ENCODE results near the gene USH2A.

USH2A gene

DNA sequence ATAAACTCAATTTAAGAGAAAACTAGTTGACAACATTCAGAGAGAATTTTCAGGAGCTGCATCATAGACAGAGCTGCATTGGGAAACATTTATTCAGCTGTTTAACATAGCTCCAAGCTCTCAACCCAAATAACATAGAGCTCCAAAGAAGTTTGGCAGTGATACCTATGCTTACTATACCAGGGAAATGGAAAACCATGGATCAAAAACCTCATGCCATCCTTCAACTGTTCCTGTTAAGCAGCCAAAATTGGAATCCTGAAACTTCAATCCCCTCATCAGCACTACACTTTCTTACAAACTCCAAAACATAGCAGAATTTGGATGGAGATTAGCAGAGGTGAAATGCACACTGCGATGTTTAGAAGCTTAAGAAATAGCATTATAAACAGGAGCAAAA is 164.4 kb downstream of the USH2A start:
- DNase-seq, result no peak

- no peak for DNase-seq
Measured at GRCh38 chr1:216258386-216258785, 164.9 kb downstream of the USH2A start.

DNA sequence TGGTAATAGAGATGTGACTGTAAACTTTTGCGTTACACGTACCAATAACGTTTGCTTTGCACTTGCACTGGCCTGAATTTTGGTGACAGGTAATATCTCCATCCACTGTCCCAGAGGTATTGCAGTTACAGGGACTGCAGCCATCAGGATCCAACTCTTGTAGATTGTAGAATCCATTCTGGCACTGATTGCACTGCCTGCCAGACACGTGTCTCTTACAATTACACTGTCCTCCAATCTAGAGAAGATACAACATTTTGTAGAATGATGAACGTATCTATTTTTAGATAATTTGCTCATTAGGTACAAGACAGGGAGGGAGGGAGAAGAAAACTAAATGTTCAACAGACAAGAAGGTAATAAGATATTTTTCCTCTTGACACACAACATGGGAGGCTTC is 172.4 kb downstream of the USH2A start:
- DNase-seq, result no peak

DNA sequence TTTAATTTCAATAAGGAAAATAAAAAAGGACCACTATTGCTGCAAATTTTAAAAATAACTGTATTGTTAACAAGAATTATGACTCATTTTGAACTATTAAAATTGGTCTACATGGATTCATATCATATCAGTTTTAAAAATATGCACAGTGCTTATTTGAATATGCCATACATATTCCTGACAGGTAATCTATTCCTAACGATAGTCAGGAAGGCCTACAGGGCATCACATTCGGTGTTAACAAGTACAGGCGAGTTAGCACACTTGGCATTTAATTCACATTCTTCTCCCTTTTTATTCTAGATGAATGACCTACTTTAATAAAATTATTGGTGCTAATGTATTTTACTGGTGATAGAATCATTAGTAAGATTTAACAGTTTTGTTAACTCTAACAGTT is 174.6 kb downstream of the USH2A start:
- DNase-seq, result no peak

GRCh38 chr1:216247937-216248336 is 175.3 kb downstream of the USH2A start:
- DNase-seq, result no peak

GRCh38 chr1:216246577-216247203 is 176.6 kb downstream of the USH2A start:
- DNase-seq, result no peak

DNA sequence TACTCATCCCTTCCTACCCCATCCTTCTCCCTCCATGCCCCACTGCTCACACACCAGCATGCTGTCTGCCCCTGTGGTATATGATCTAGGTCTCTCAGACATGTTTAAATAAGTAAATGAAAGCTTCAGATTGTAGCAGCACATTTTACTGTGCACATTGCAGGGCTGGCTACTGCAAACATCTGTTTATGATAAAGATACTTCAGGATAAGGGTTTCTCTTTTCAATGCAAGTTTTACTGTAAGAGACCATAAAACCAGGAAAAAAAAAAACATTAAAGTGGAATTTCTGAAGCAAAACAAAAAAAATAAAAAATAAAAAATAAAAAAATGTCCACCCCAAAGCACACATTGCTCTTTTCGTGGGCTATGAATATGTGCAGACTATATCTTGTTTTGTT is 184.4 kb downstream of the USH2A start:
- DNase-seq, result no peak

DNA sequence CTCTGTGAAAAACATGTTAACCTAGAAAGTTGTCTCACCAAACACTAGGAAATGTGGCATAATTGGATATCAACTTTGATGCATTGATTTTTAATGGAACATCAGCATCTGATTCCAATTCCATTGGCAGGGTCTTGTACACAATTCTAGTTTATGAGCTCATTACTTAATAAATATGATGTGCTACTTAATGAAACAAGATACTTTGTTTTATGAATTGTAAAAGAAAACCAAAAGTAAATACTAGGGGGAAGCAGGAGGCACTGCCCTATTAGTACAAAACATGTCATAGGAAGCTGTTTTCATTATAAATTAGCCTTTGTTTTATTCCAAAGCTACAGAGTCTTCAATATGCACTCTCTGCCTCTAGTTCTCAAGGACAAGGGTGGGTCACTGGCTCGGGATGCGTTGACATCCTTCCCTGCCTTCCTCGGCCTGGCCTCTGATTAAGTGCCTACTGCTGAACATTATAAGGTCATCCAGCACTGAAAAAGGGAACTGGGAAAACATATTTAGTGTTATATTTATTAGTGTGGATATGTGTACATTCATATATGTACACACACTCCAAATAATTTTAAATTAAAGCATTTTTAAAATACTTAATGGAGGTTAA is 185.2 kb downstream of the USH2A start:
- no peak for DNase-seq

DNA sequence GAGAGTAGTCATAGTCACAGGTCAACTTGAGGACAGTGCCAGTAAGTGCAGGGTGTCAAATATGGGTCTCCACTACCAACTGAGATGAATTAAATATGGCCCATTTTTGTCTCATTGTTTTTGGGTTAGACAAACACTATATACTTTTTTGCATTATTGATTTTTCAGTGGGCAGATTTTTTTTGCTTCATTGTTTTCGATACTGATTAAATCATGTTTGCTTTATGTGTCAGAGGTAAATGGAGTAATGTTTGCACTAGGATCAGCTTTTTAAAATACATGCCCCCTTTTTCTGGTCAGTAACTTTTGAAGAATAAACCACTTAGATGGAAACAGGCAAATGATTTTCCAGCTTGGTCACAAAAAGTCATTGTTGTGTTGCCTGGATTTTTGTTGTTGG is 199.0 kb downstream of the USH2A start:
- DNase-seq, result no peak

DNA sequence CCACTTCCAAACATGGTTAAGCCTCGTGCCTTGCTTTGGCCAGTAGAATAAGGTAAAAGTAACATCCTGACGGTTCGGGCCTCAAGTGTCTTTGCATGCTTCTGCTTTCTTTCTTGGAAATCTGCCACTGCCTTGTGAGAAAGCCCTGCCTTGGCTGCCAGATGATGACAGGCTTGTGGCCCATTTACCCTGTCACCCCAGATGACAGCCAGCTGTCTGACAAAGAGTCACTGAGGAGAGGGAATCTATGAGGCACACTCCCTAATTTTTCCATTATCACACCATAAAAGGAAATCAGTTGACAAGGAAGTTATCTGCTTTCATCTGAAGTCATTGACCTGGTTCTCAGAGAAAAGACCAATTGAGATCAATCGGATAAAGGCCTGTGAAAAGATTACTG is 199.8 kb downstream of the USH2A start:
- no peak for DNase-seq

DNA sequence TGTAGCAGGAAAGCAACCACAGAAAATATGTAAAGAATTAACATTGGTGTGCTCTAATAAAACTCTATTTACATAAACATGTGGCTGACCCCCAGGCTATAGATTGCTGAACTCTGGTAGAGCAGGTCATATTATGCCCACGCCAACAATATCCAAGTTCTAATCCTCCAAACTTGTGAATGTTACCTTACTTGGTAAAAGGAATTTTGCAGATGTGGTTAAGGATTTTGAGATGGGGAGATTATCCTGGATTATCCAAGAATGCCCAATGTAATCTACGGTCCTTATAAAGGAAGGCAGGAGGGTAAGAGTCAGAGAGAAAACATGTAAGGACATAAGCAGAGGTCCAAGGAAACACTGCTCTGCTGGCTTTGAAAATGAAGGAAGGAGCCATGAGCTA is 201.0 kb downstream of the USH2A start:
- DNase-seq, result no peak

DNA sequence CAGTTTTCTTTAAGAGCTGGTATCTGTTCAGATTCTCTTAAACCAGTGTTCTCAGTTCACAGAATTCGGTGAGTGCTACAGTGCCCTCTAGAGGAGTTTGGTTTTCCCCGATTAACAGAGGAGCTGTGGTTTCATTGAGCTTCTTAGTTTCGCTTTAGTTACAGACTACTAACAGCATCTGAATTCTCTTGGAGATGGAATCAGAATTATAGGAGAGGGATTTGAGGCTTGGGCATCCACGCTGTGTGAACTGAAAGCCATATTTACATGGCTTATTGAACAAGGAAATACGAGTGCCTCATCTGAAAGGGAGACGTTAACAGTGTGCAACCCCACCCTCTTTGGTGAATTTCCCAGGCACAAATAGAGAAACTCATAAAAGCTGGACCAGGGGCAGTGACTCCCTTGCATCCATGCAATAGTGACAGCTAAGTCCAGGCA is 202.0 kb downstream of the USH2A start:
- no peak for DNase-seq

GRCh38 chr1:216216305-216216704 is 206.9 kb downstream of the USH2A start:
- no peak for DNase-seq

- DNase-seq, result no peak
Measured at GRCh38 chr1:216215169-216215568, 208.1 kb downstream of the USH2A start.

DNA sequence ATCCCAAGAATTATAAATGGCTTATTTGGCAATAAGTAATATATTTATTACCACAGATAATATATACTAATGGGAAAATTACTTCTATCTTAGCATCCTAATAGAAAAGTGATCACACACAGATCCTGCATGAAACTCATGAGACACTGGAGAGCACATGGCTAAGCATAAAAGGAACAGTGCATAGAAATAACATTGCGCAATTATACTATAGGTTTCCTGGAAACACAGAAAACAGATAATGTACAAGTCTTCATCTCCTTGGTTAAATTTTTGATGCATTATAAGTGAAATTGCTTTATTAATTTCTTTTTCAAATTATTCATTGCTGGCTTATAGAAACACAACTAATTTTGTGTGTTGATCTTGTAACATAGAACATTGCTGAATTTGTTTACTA is 210.4 kb downstream of the USH2A start:
- DNase-seq, result no peak

- DNase-seq, result no peak
Measured at GRCh38 chr1:216210081-216210480, 213.2 kb downstream of the USH2A start.

GRCh38 chr1:216209125-216209524 is 214.1 kb downstream of the USH2A start:
- no peak for DNase-seq

- DNase-seq, result no peak
Measured at GRCh38 chr1:216207154-216207553, 216.1 kb downstream of the USH2A start.

GRCh38 chr1:216205176-216205575 is 218.1 kb downstream of the USH2A start:
- DNase-seq, result no peak

DNA sequence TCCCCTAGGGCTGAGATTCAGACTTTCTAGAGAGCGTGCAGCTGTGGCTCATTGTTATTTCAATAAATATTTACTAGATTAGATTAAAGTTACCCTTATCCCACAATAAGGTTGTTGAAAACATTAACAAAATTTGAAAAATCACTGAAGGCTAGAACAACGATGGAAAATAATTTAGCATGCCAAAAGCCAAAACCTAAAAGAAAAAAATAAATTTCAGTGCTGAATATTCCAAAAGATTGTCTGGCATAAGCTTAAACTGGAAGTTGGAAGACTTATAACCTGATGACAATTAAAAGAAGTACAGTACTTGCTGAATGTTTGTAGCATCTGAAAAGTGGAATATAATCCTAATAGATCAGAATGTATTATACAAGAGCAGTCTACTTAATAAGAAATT is 221.3 kb downstream of the USH2A start:
- no peak for DNase-seq

GRCh38 chr1:216200941-216201340 is 222.3 kb downstream of the USH2A start:
- DNase-seq, result no peak

GRCh38 chr1:216194721-216195120 is 228.5 kb downstream of the USH2A start:
- DNase-seq, result no peak

- no peak for DNase-seq
Measured at GRCh38 chr1:216193839-216194443, 229.3 kb downstream of the USH2A start.

DNA sequence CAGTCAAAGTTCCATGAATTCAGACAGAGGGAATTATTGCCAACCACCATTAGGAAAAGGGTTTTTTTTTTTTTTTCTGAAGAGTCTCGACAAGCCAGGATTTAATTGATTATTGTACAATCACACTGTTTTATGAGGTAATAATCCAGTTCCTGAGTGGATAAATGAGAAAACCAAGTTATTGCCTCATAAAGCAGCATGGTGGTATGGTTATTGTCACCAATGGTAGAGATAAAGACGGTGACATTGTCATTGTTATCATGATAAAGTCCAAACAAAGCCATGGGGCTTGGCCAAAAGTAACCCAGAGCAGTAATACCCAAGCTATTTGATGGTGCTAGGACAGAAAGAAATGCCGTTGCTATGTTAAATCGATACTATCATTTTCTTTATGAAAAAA is 232.8 kb downstream of the USH2A start:
- no peak for DNase-seq

DNA sequence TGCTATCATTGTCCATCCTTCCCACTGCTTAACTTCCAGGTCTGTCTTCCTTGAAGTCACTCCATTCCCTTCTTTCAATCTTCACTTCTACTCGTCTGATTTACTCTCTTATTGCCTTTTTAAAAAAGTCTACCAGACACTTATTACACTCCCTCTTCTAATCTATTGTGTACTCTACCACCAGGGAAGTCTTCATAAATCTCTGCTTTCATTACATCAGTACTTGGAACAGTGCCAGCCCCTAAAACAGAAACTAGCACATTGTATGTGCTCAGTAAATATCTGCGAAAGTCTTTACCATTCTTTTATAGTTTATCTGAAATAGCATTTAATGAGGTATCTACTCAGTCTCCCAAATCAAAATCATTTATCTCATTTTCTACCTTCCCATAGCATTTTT is 236.4 kb downstream of the USH2A start:
- DNase-seq, result no peak
